Ovary (tissue), 9 donors: ENCODE measurements around the gene ARFIP1. TPM values are rescaled to one million over a fixed set of nuclear protein-coding genes. Genes with fewer than 3 reads are reported as not detected.

Source experiments
- DNase-seq, 5 donors: peaks; one replicate each; pipeline ENCODE4 v3.0.0-alpha.2; 2019 to 2020
- H3K27ac ChIP-seq, 2 donors: fragments of 200-600 bp; one replicate each; pipeline versions ENCODE4 v1.5.1 to v1.8.0; 2019 to 2022
- H3K27me3 ChIP-seq: fragments of 200-600 bp; one replicate; pipeline ENCODE4 v1.8.0; 2022
- H3K36me3 ChIP-seq: fragments of 200-600 bp; sonication (generic); one replicate; pipeline ENCODE4 v1.5.1; 2019
- H3K4me1 ChIP-seq: one replicate; pipeline ENCODE4 v1.8.1; 2013; ENCODE audit warnings: mild to moderate bottlenecking, moderate library complexity; ENCODE audit not compliant: insufficient read depth
- H3K4me3 ChIP-seq: fragments of 200-600 bp; sonication (generic); one replicate; pipeline ENCODE4 v1.5.1; 2017
- H3K9me3 ChIP-seq, 2 donors: fragments of 200-600 bp in 1 of 2; sonication (generic) in 1 of 2; one replicate each; pipeline versions ENCODE4 v1.5.1 to v1.8.1; 2013 to 2019; ENCODE audit warnings: mild to moderate bottlenecking in 1 of 2, moderate library complexity in 1 of 2
- CTCF ChIP-seq, 3 donors: fragments of 450-650 bp in 2 of 3; fragments of 200-600 bp in 1 of 3; IDR thresholded peaks; one replicate each; pipeline versions ENCODE4 v1.5.1 to v1.8.0; 2016 to 2022; ENCODE audit warnings: antibody characterized with exemption in 3 of 3, mild to moderate bottlenecking in 1 of 3
- EP300 ChIP-seq: sonication (generic); formaldehyde crosslinking; IDR thresholded peaks from one replicate; pipeline ENCODE4 v1.6.1; 2017; ENCODE audit warnings: antibody characterized with exemption
- POLR2A ChIP-seq: fragments of 450-650 bp; IDR thresholded peaks from one replicate; pipeline ENCODE4 v1.6.1; 2017; ENCODE audit warnings: antibody characterized with exemption, mild to moderate bottlenecking, moderate library complexity
- WGBS, 3 donors: extraction: QIAGEN DNeasy Blood & Tissue Kit in 1 of 3; methylation state at CpG; one replicate each; pipeline versions ENCODE4 v1.1.5 to v1.1.7; 2013 to 2017; 5-methylcytosine and 5-hydroxymethylcytosine counted together
- intact Hi-C, 4 donors: fragments of 100-400 bp; cut with DNase I; formaldehyde crosslinking; loops; one replicate each; pipeline versions ENCODE4 v1.11.0 to v1.15.1; 2022 to 2023
- polyA plus RNA-seq, 2 donors: library from polyadenylated mRNA; stranded (reverse); fragments of 200-250 nt in 1 of 2; fragments of 350-450 nt in 1 of 2; fragmentation: Illumina TruSeq in 1 of 2; extraction: RNeasy Lipid Tissue Mini Kit (QIAGEN cat#74804) in 1 of 2; gene quantifications; one replicate each; pipeline ENCODE4 v1.2.3, GENCODE V29; 2013 to 2014
- total RNA-seq, 7 donors: library from RNA; depleted of rRNA in 2 of 7; stranded (reverse); fragments of >200 nt in 2 of 7; fragmentation: NEBNext Ultra II Directional in 3 of 7; extraction: Animal tissue kit (Norgen Biotek cat#: 25700) in 3 of 7; gene quantifications; one replicate each; pipeline versions ENCODE4 v1.1.0 to v1.2.4, GENCODE V29; 2016 to 2023
- donor health status: DM: no; HTN: no; CAD: no; lungs with moderate emphysema.
- donor health status: DM: no; HTN: no; CAD: no.
- donor health status: Bipolar disorder and iron deficiency.
- donor health status: DM: yes; HTN: yes; CAD: no.
- donor health status: DM: no; HTN: no; CAD: no.
- donor health status: DM: yes; HTN: yes; CAD: no.

Gene ARFIP1
- total and polyA plus RNA-seq, 9 donors: 15.6 to 47.4 (median 29.8) TPM

- no peak for DNase-seq
- no peak overlapping the region for H3K4me3 ChIP-seq
- H3K4me1 ChIP-seq: no peaks in the 10 kb centered on the region
- TF ChIP-seq EP300: no peak
- no peak for TF ChIP-seq CTCF (IDR thresholded peaks at IDR 0.05)
- no peak for TF ChIP-seq POLR2A
- H3K36me3 ChIP-seq: no peaks in the 10 kb centered on the region
- H3K27ac ChIP-seq: no peak overlapping the region
- intact Hi-C loops: no loop called here
- H3K27me3 ChIP-seq: no peaks in the 10 kb centered on the region
- H3K9me3 ChIP-seq: no peaks in the 10 kb centered on the region
Observed at GRCh38 chr4:152898606-152899005, 118.9 kb downstream of the ARFIP1 start.

DNA sequence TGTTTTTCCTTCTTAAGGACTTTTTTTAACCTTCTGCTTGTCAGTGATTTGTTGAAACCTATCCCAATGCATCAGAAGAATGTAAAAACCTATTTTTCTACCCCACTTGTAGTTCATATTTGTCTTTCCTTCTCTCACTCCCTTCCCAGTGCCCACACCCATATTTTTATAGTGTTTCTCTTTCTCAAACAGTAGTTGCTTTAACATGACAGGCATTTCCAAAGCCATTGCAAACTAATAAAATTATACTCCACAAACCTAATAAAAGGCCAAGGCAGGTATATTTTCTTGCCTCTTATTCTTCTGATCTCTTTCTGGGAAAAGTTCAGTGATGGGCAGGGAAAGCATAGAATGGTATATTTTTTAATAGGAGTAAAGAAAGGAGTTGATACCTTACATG, 120.6 kb downstream of the ARFIP1 start:
- H3K27me3 ChIP-seq: no peaks in the 10 kb centered on the region
- no peak for DNase-seq
- TF ChIP-seq EP300 (no peak), CTCF (IDR thresholded peaks at IDR 0.05) (no peak), POLR2A (no peak)
- intact Hi-C loops: no loop called here
- H3K27ac ChIP-seq: no peak overlapping the region
- H3K36me3 ChIP-seq: no peaks in the 10 kb centered on the region
- H3K4me1 ChIP-seq: no peaks in the 10 kb centered on the region
- no peaks in the 10 kb centered on the region for H3K9me3 ChIP-seq
- H3K4me3 ChIP-seq: no peak overlapping the region

GRCh38 chr4:152901205-152901604, 121.5 kb downstream of the ARFIP1 start:
- WGBS, 3 donors: 53 to 71% (median 71%) methylated on average over 3 of the region's 3 CpGs
- intact Hi-C loops: no loop called here
- Histone ChIP-seq H3K9me3 (no peaks in the 10 kb centered on the region), H3K4me1 (no peaks in the 10 kb centered on the region), H3K27me3 (no peaks in the 10 kb centered on the region), H3K36me3 (no peaks in the 10 kb centered on the region), H3K4me3 (no peak overlapping the region), H3K27ac (no peak overlapping the region)
- TF ChIP-seq EP300: no peak
- no peak for TF ChIP-seq CTCF (IDR thresholded peaks at IDR 0.05)
- TF ChIP-seq POLR2A: no peak
- DNase-seq: no peak

DNA sequence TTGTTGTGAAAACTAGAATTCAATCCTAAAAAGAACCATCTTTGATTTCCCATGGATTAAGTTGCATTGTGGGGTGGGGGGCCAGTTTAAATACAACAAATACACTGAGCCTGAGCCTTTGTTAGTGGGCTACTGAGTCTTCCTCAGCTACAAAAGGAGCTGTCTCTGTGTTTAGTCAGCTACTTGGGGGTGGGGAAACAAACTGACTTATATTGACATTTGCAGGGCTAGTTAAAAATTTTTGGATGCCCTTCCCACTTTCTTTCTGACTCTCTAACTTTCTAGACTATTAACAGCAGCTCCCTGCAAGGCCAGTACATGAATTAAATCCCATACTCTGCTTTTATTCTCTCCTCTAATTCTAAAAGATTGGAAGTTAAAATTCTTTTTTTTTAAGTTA, 123.9 kb downstream of the ARFIP1 start:
- H3K27me3 ChIP-seq: no peaks in the 10 kb centered on the region
- H3K27ac ChIP-seq: no peak overlapping the region
- no peaks in the 10 kb centered on the region for H3K4me1 ChIP-seq
- no peak for TF ChIP-seq POLR2A
- TF ChIP-seq EP300: no peak
- no peak for TF ChIP-seq CTCF (IDR thresholded peaks at IDR 0.05)
- H3K4me3 ChIP-seq: no peak overlapping the region
- H3K36me3 ChIP-seq: no peaks in the 10 kb centered on the region
- no peaks in the 10 kb centered on the region for H3K9me3 ChIP-seq
- intact Hi-C loops: no loop called here
- no peak for DNase-seq

DNA sequence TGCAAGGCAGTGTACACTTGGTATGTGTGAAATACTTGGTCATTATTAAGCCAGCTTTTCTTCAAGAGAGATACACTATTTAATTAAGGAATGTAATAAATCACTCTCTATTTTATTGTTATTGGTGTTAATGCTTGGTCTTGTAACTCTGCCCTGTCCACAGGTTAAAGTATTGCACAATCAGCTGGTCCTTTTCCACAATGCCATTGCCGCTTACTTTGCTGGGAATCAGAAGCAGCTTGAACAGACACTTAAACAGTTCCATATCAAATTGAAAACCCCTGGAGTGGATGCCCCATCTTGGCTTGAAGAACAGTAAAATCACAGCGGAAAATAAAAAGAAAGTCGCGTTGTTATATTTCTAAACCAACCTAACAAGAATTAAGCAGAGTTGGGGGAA, 130.1 kb downstream of the ARFIP1 start:
- no peak for DNase-seq
- no peaks in the 10 kb centered on the region for H3K9me3 ChIP-seq
- intact Hi-C loops: no loop called here
- no peaks in the 10 kb centered on the region for H3K4me1 ChIP-seq
- H3K4me3 ChIP-seq: no peak overlapping the region
- H3K27ac ChIP-seq: no peak overlapping the region
- no peaks in the 10 kb centered on the region for H3K27me3 ChIP-seq
- TF ChIP-seq POLR2A: no peak
- 83 to 94% (median 91%) methylated on average over 4 of the region's 4 CpGs for WGBS, 3 donors
- no peaks in the 10 kb centered on the region for H3K36me3 ChIP-seq
